K562 (cell line): Measurements from ENCODE around the gene ITGAD.

Source experiments
- EZH2 ChIP-seq: IDR thresholded peaks from 2 replicates; pipeline ENCODE4 v1.6.1; 2012; ENCODE audit warnings: low read depth, mild to moderate bottlenecking, inconsistent platforms, low read length, borderline replicate concordance
- NR2C2 ChIP-seq, 2 experiments: fragments of 200-800 bp in 1 of 2; sonication (Bioruptor generic) in 1 of 2; sonication (generic) in 1 of 2; formaldehyde crosslinking in 1 of 2; IDR thresholded peaks; 2 replicates each; pipeline versions ENCODE4 v1.6.1 to v1.8.0; 2016 to 2022; ENCODE audit warnings: mild to moderate bottlenecking in 1 of 2, missing compliant biosample characterization in 1 of 2, missing genetic modification characterization in 1 of 2, missing genetic modification reagents in 1 of 2
- RBM39 ChIP-seq: fragments of 200-400 bp; formaldehyde crosslinking; optimal IDR thresholded peaks from 2 replicates; pipeline ENCODE3; 2018; ENCODE audit warnings: low read depth, low read length
- ZFX ChIP-seq: sonication (generic); formaldehyde crosslinking; IDR thresholded peaks from 2 replicates; pipeline ENCODE4 v1.8.0; 2022; ENCODE audit warnings: mild to moderate bottlenecking, missing genetic modification reagents, moderate library complexity

GRCh38 chr16:31364421-31364820, 28.7 kb upstream of the ITGAD start:
- TF ChIP-seq ZFX: no peak
- TF ChIP-seq RBM39: no peak
- no peak for TF ChIP-seq EZH2
- TF ChIP-seq NR2C2 (CRISPR knock-in tag; IDR thresholded peaks at IDR 0.05): no peak
- no peak for TF ChIP-seq NR2C2 (tag; IDR thresholded peaks at IDR 0.05)
